Measurements from ENCODE around the gene DYNC1I1.

Gene DYNC1I1

GRCh38 chr7:95899919-95900513 is 127.7 kb downstream of the DYNC1I1 start:
- Mint-ChIP-seq H3K4me1 (no peaks in the 10 kb centered on the region), H3K27ac (no peak overlapping the region)
- no peak for ATAC-seq

GRCh38 chr7:95901006-95901405 is 128.7 kb downstream of the DYNC1I1 start:
- H3K27me3 Mint-ChIP-seq, result peaks cover 5% of the 10 kb centered on the region
- DNase-seq (no peak), ATAC-seq (no peak)
- no peak overlapping the region for H3K4me3 Mint-ChIP-seq
- H3K4me1 Mint-ChIP-seq, result no peaks in the 10 kb centered on the region
- H3K27ac Mint-ChIP-seq, result no peak overlapping the region
- no peaks in the 10 kb centered on the region for H3K9me3 Mint-ChIP-seq
- H3K36me3 Mint-ChIP-seq (ENCODE audit: low read depth), result no peaks in the 10 kb centered on the region

More at GRCh38 chr7:95899919-95900513, 127.7 kb downstream of the DYNC1I1 start:
- DNase-seq, result no peak
- no peak overlapping the region for H3K4me3 Mint-ChIP-seq
- H3K36me3 Mint-ChIP-seq (ENCODE audit: low read depth), result no peaks in the 10 kb centered on the region
- H3K27me3 Mint-ChIP-seq, result peaks cover 5% of the 10 kb centered on the region
- H3K9me3 Mint-ChIP-seq, result no peaks in the 10 kb centered on the region

- H3K9me3 Mint-ChIP-seq, result no peaks in the 10 kb centered on the region
- H3K27me3 Mint-ChIP-seq, result peaks cover 10% of the 10 kb centered on the region
- DNase-seq (no peak), ATAC-seq (no peak)
- H3K27ac Mint-ChIP-seq, result no peak overlapping the region
- H3K4me1 Mint-ChIP-seq, result no peaks in the 10 kb centered on the region
- H3K36me3 Mint-ChIP-seq (ENCODE audit: low read depth), result no peaks in the 10 kb centered on the region
- no peak overlapping the region for H3K4me3 Mint-ChIP-seq
These were observed 131.7 kb downstream of the DYNC1I1 start for GRCh38 chr7:95904099-95904498.

GRCh38 chr7:95905167-95905566 is 132.8 kb downstream of the DYNC1I1 start:
- no peak overlapping the region for H3K4me3 Mint-ChIP-seq
- H3K27me3 Mint-ChIP-seq, result peaks cover 7% of the 10 kb centered on the region
- ATAC-seq, result no peak
- H3K4me1 Mint-ChIP-seq, result no peaks in the 10 kb centered on the region
- no peak overlapping the region for H3K27ac Mint-ChIP-seq
- H3K9me3 Mint-ChIP-seq, result no peaks in the 10 kb centered on the region
- no peak for DNase-seq
- no peaks in the 10 kb centered on the region for H3K36me3 Mint-ChIP-seq (ENCODE audit: low read depth)

GRCh38 chr7:95906851-95907250 is 134.5 kb downstream of the DYNC1I1 start:
- Mint-ChIP-seq H3K4me3 (no peak overlapping the region), H3K27ac (no peak overlapping the region), H3K36me3 (ENCODE audit: low read depth) (no peaks in the 10 kb centered on the region), H3K9me3 (no peaks in the 10 kb centered on the region), H3K27me3 (peaks cover 7% of the 10 kb centered on the region), H3K4me1 (no peaks in the 10 kb centered on the region)
- ATAC-seq, result no peak
- DNase-seq, result no peak

GRCh38 chr7:95907337-95907736 is 135.0 kb downstream of the DYNC1I1 start:
- DNase-seq (no peak), ATAC-seq (no peak)
- H3K27me3 Mint-ChIP-seq, result peaks cover 7% of the 10 kb centered on the region
- no peak overlapping the region for H3K27ac Mint-ChIP-seq
- H3K9me3 Mint-ChIP-seq, result no peaks in the 10 kb centered on the region
- no peak overlapping the region for H3K4me3 Mint-ChIP-seq
- H3K4me1 Mint-ChIP-seq, result no peaks in the 10 kb centered on the region
- no peaks in the 10 kb centered on the region for H3K36me3 Mint-ChIP-seq (ENCODE audit: low read depth)

- Mint-ChIP-seq H3K27me3 (peaks cover 11% of the 10 kb centered on the region), H3K4me1 (no peaks in the 10 kb centered on the region), H3K4me3 (no peak overlapping the region), H3K36me3 (ENCODE audit: low read depth) (no peaks in the 10 kb centered on the region), H3K9me3 (no peaks in the 10 kb centered on the region), H3K27ac (no peak overlapping the region)
- no peak for DNase-seq
- no peak for ATAC-seq
These were observed 136.1 kb downstream of the DYNC1I1 start for GRCh38 chr7:95908499-95908898.

- H3K27me3 Mint-ChIP-seq, result peaks cover 11% of the 10 kb centered on the region
- H3K4me1 Mint-ChIP-seq, result no peaks in the 10 kb centered on the region
- H3K4me3 Mint-ChIP-seq, result no peak overlapping the region
- DNase-seq (no peak), ATAC-seq (no peak)
- no peaks in the 10 kb centered on the region for H3K36me3 Mint-ChIP-seq (ENCODE audit: low read depth)
- H3K9me3 Mint-ChIP-seq, result no peaks in the 10 kb centered on the region
- no peak overlapping the region for H3K27ac Mint-ChIP-seq
These were observed 138.0 kb downstream of the DYNC1I1 start for GRCh38 chr7:95910341-95910740.

GRCh38 chr7:95915731-95916130 is 143.4 kb downstream of the DYNC1I1 start:
- Mint-ChIP-seq H3K27ac (no peak overlapping the region), H3K36me3 (ENCODE audit: low read depth) (no peaks in the 10 kb centered on the region), H3K4me3 (no peak overlapping the region), H3K4me1 (peaks cover 2% of the 10 kb centered on the region), H3K9me3 (no peaks in the 10 kb centered on the region), H3K27me3 (peaks cover 24% of the 10 kb centered on the region)
- ATAC-seq (no peak), DNase-seq (no peak)

GRCh38 chr7:95916573-95917297 is 144.4 kb downstream of the DYNC1I1 start:
- no peaks in the 10 kb centered on the region for H3K9me3 Mint-ChIP-seq
- peaks cover 24% of the 10 kb centered on the region for H3K27me3 Mint-ChIP-seq
- H3K27ac Mint-ChIP-seq, result no peak overlapping the region
- DNase-seq (peak; percentile 81), ATAC-seq (no peak)
- no peak overlapping the region for H3K4me3 Mint-ChIP-seq
- H3K4me1 Mint-ChIP-seq, result peaks cover 2% of the 10 kb centered on the region
- no peaks in the 10 kb centered on the region for H3K36me3 Mint-ChIP-seq (ENCODE audit: low read depth)

GRCh38 chr7:95917634-95918033 is 145.3 kb downstream of the DYNC1I1 start:
- Mint-ChIP-seq H3K9me3 (no peaks in the 10 kb centered on the region), H3K4me3 (no peak overlapping the region)

GRCh38 chr7:95919556-95919955 is 147.2 kb downstream of the DYNC1I1 start:
- Mint-ChIP-seq H3K9me3 (no peaks in the 10 kb centered on the region), H3K4me1 (peaks cover 2% of the 10 kb centered on the region), H3K4me3 (no peak overlapping the region), H3K36me3 (ENCODE audit: low read depth) (no peaks in the 10 kb centered on the region), H3K27ac (no peak overlapping the region), H3K27me3 (peaks cover 22% of the 10 kb centered on the region)
- ATAC-seq, result no peak
- DNase-seq, result no peak

More at GRCh38 chr7:95917634-95918033, 145.3 kb downstream of the DYNC1I1 start:
- peaks cover 2% of the 10 kb centered on the region for H3K4me1 Mint-ChIP-seq
- no peak for ATAC-seq
- no peaks in the 10 kb centered on the region for H3K36me3 Mint-ChIP-seq (ENCODE audit: low read depth)
- peaks cover 23% of the 10 kb centered on the region for H3K27me3 Mint-ChIP-seq
- no peak overlapping the region for H3K27ac Mint-ChIP-seq
- no peak for DNase-seq

- H3K4me3 Mint-ChIP-seq, result no peak overlapping the region
- H3K27me3 Mint-ChIP-seq, result peaks cover 17% of the 10 kb centered on the region
- no peaks in the 10 kb centered on the region for H3K36me3 Mint-ChIP-seq (ENCODE audit: low read depth)
- no peaks in the 10 kb centered on the region for H3K4me1 Mint-ChIP-seq
- DNase-seq (no peak), ATAC-seq (peak; percentile 33)
- no peak overlapping the region for H3K27ac Mint-ChIP-seq
- no peaks in the 10 kb centered on the region for H3K9me3 Mint-ChIP-seq
These were observed 149.2 kb downstream of the DYNC1I1 start for GRCh38 chr7:95921543-95921942.

- Mint-ChIP-seq H3K4me3 (no peak overlapping the region), H3K4me1 (no peaks in the 10 kb centered on the region), H3K27ac (no peak overlapping the region), H3K9me3 (no peaks in the 10 kb centered on the region), H3K27me3 (peaks cover 15% of the 10 kb centered on the region), H3K36me3 (ENCODE audit: low read depth) (no peaks in the 10 kb centered on the region)
- DNase-seq, result no peak
- no peak for ATAC-seq
These were observed 149.8 kb downstream of the DYNC1I1 start for GRCh38 chr7:95922191-95922590.

- no peak for DNase-seq
- Mint-ChIP-seq H3K9me3 (no peaks in the 10 kb centered on the region), H3K27me3 (peaks cover 9% of the 10 kb centered on the region), H3K4me1 (no peaks in the 10 kb centered on the region), H3K27ac (no peak overlapping the region), H3K36me3 (ENCODE audit: low read depth) (no peaks in the 10 kb centered on the region), H3K4me3 (no peak overlapping the region)
- ATAC-seq, result no peak
These were observed 152.9 kb downstream of the DYNC1I1 start for GRCh38 chr7:95925236-95925635.
